HL-60 (cell line): ENCODE measurements around the gene MED13L.

ENCODE experiments used
- POLR2AphosphoS5 ChIP-seq: IDR thresholded peaks from 2 replicates; pipeline ENCODE4 v1.6.1; 2012; ENCODE audit warnings: low read depth
- TF ChIP-seq, protein P1 (sequence below): IDR thresholded peaks from 2 replicates; pipeline ENCODE4 v1.6.1; 2012; ENCODE audit warnings: low read depth; ENCODE audit not compliant: insufficient replicate concordance
- TF ChIP-seq, protein P2 (sequence below): IDR thresholded peaks from one replicate; pipeline ENCODE4 v1.5.1; 2011; ENCODE audit warnings: low read length, control low read depth, inconsistent platforms; ENCODE audit not compliant: insufficient read depth

DNA sequence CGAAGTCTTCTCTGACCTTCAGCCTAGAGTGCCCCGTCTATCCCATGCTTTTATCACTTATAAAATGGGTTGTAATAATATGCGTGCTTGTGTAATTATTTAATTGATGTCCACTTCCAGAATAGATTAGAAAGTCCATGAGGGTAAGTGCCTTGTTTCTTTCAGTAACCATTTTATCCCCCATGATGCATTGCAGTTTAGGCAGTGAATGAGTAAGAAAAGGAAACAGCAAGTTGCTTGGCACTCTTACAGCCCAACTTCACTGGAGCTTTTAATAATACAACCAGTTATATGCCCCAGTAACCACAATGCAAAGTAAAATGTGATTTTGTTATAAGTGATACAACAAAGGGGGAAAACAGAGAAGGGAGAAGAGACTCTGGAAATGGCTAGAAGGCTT is 287.3 kb downstream of the MED13L start:
- TF ChIP-seq, protein P1, sequence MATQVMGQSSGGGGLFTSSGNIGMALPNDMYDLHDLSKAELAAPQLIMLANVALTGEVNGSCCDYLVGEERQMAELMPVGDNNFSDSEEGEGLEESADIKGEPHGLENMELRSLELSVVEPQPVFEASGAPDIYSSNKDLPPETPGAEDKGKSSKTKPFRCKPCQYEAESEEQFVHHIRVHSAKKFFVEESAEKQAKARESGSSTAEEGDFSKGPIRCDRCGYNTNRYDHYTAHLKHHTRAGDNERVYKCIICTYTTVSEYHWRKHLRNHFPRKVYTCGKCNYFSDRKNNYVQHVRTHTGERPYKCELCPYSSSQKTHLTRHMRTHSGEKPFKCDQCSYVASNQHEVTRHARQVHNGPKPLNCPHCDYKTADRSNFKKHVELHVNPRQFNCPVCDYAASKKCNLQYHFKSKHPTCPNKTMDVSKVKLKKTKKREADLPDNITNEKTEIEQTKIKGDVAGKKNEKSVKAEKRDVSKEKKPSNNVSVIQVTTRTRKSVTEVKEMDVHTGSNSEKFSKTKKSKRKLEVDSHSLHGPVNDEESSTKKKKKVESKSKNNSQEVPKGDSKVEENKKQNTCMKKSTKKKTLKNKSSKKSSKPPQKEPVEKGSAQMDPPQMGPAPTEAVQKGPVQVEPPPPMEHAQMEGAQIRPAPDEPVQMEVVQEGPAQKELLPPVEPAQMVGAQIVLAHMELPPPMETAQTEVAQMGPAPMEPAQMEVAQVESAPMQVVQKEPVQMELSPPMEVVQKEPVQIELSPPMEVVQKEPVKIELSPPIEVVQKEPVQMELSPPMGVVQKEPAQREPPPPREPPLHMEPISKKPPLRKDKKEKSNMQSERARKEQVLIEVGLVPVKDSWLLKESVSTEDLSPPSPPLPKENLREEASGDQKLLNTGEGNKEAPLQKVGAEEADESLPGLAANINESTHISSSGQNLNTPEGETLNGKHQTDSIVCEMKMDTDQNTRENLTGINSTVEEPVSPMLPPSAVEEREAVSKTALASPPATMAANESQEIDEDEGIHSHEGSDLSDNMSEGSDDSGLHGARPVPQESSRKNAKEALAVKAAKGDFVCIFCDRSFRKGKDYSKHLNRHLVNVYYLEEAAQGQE = no peak
- TF ChIP-seq POLR2AphosphoS5 = no peak
- TF ChIP-seq, protein P2, sequence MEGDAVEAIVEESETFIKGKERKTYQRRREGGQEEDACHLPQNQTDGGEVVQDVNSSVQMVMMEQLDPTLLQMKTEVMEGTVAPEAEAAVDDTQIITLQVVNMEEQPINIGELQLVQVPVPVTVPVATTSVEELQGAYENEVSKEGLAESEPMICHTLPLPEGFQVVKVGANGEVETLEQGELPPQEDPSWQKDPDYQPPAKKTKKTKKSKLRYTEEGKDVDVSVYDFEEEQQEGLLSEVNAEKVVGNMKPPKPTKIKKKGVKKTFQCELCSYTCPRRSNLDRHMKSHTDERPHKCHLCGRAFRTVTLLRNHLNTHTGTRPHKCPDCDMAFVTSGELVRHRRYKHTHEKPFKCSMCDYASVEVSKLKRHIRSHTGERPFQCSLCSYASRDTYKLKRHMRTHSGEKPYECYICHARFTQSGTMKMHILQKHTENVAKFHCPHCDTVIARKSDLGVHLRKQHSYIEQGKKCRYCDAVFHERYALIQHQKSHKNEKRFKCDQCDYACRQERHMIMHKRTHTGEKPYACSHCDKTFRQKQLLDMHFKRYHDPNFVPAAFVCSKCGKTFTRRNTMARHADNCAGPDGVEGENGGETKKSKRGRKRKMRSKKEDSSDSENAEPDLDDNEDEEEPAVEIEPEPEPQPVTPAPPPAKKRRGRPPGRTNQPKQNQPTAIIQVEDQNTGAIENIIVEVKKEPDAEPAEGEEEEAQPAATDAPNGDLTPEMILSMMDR = no peak
